Activated T-cell treated with anti-CD3 and anti-CD28 coated beads, Interleukin-2, amount 50 U/mL, for 4 hours (primary cell): Measurements from ENCODE around the gene FPGS. TPM values are rescaled to one million over a fixed set of nuclear protein-coding genes. Genes with fewer than 3 reads are reported as not detected.
"Not testable (repeated sequence)": the region's sequence is repeated elsewhere in the genome, so short reads cannot be mapped to it uniquely, and the experiment has no call there.

Experiments
- ATAC-seq, 2 donors: fragments of 200-7000 bp; cut with Tn5 transposase; one replicate each; pipeline ENCODE4 v1.10.0; 2021
- DNase-seq: peaks from one replicate; pipeline ENCODE4 v3.0.0-alpha.2; 2020
- H3K27me3 Mint-ChIP-seq: one replicate; pipeline ENCODE4 v1.8.0; 2021; ENCODE audit warnings: low read depth, mixed read lengths
- H3K36me3 Mint-ChIP-seq: one replicate; pipeline ENCODE4 v1.8.0; 2022; ENCODE audit warnings: mixed read lengths; ENCODE audit not compliant: insufficient read depth
- H3K4me1 Mint-ChIP-seq: one replicate; pipeline ENCODE4 v1.8.0; 2021; ENCODE audit warnings: low read depth, mixed read lengths
- H3K4me3 Mint-ChIP-seq: one replicate; pipeline ENCODE4 v1.8.0; 2021; ENCODE audit warnings: mild to moderate bottlenecking, moderate library complexity, mixed read lengths
- H3K9me3 Mint-ChIP-seq: one replicate; pipeline ENCODE4 v1.8.0; 2021; ENCODE audit warnings: mixed read lengths
- total RNA-seq, 3 donors: library from RNA; stranded (reverse); gene quantifications; one replicate each; pipeline ENCODE4 v1.2.1, GENCODE V29; 2021

Gene FPGS
- total RNA-seq, 3 donors from 2014 or later: 137 to 149 (median 141) TPM

- Mint-ChIP-seq H3K9me3 (no peaks in the 10 kb centered on the region), H3K4me3 (no peak overlapping the region), H3K27me3 (no peaks in the 10 kb centered on the region), H3K4me1 (no peaks in the 10 kb centered on the region), H3K36me3 (peaks cover 11% of the 10 kb centered on the region)
- ATAC-seq (no peak), DNase-seq (no peak)
Measured at GRCh38 chr9:127818574-127818973, 15.9 kb downstream of the FPGS start.

- Mint-ChIP-seq H3K36me3 (peaks cover 11% of the 10 kb centered on the region), H3K9me3 (no peaks in the 10 kb centered on the region), H3K27me3 (no peaks in the 10 kb centered on the region), H3K4me3 (no peak overlapping the region), H3K4me1 (no peaks in the 10 kb centered on the region)
- ATAC-seq: no peak
- no peak for DNase-seq
Measured at GRCh38 chr9:127822108-127822507, 19.4 kb downstream of the FPGS start.

DNA sequence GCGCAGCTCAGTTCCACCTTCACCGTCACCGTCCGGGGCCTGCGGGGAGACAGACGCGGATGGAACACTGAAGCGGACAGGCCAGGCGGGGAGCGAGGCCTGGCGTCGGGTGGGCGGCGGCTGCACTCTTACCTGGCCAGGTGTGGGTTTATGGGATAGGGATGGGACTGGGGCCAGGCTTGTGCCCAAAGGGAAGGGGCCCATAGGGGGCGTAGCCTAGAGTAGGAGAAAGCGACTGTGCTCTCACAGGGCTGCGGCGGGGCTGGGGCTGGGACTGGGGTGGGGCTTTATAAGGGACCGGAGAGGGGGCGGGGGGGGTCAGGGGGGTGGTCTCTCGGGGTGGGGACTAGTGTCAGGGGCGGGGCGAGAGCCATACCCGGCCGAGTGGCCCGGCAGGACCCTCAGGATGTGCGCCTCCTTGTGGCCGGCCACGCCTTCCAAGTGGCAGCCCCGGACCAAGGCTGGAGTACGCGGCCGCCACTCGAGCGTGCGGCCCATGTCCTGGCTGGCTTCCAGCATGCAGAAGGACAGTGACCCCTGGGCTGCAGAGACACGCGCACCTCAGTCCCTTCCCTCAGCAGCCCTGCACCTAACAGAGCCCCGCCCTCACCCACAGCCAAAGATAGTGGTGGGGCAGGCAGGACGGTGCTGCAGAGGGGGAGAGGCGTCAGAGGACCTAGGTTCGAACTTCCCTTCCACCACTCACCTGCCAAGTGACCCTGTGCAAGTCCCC lies 22.8 kb downstream of the FPGS start:
- Mint-ChIP-seq H3K4me1 (no peaks in the 10 kb centered on the region), H3K4me3 (no peak overlapping the region), H3K27me3 (no peaks in the 10 kb centered on the region), H3K36me3 (peaks cover 2% of the 10 kb centered on the region), H3K9me3 (no peaks in the 10 kb centered on the region)
- DNase-seq (no peak), ATAC-seq (no peak)

DNA sequence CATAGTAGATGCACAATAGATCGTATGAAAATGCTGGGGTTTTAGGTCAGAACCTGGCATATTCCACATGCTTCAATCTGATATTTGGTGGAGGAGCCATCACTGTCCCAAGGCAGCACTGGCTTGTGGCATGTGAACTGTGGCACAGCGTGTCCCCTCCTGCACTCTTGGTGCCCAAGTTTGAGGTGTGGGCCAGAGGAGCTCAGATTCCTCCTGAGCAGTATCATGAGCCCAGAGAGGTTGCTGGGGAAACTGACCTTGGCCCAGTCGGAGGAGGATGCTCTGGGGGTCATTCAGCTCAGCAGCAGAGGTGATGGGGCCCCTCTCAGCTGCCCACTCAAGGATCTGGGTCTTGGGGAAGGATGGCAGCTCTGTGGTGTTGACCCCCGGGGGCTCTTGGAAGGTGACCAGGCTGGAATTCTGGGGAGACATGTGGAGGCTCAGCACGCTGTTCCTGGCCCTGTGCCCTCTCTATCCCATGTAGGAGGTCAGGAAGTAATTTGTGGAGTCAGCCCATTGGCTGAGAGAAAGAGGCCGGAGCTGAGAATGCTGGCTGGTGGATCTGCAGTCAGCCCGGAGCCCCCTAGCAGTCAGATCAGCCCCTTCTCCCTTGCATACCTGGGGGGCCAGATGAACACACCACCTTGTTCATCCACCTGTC lies 23.7 kb downstream of the FPGS start:
- H3K36me3 Mint-ChIP-seq: no peaks in the 10 kb centered on the region
- no peaks in the 10 kb centered on the region for H3K9me3 Mint-ChIP-seq
- peaks cover 2% of the 10 kb centered on the region for H3K4me1 Mint-ChIP-seq
- H3K27me3 Mint-ChIP-seq: no peaks in the 10 kb centered on the region
- no peak overlapping the region for H3K4me3 Mint-ChIP-seq
- DNase-seq (no peak), ATAC-seq (no peak)

GRCh38 chr9:127828262-127829031 lies 25.8 kb downstream of the FPGS start:
- no peaks in the 10 kb centered on the region for H3K9me3 Mint-ChIP-seq
- no peak for ATAC-seq
- no peaks in the 10 kb centered on the region for H3K36me3 Mint-ChIP-seq
- peaks cover 9% of the 10 kb centered on the region for H3K4me1 Mint-ChIP-seq
- no peaks in the 10 kb centered on the region for H3K27me3 Mint-ChIP-seq
- no peak for DNase-seq
- H3K4me3 Mint-ChIP-seq: no peak overlapping the region

- H3K4me3 Mint-ChIP-seq: no peak overlapping the region
- H3K36me3 Mint-ChIP-seq: no peaks in the 10 kb centered on the region
- H3K27me3 Mint-ChIP-seq: no peaks in the 10 kb centered on the region
- DNase-seq: no peak
- no peaks in the 10 kb centered on the region for H3K9me3 Mint-ChIP-seq
- peaks cover 13% of the 10 kb centered on the region for H3K4me1 Mint-ChIP-seq
- ATAC-seq: no peak
Measured at GRCh38 chr9:127829205-127829906, 26.7 kb downstream of the FPGS start.

GRCh38 chr9:127832248-127832647 lies 29.6 kb downstream of the FPGS start:
- H3K36me3 Mint-ChIP-seq: no peaks in the 10 kb centered on the region
- DNase-seq: no peak
- no peaks in the 10 kb centered on the region for H3K9me3 Mint-ChIP-seq

DNA sequence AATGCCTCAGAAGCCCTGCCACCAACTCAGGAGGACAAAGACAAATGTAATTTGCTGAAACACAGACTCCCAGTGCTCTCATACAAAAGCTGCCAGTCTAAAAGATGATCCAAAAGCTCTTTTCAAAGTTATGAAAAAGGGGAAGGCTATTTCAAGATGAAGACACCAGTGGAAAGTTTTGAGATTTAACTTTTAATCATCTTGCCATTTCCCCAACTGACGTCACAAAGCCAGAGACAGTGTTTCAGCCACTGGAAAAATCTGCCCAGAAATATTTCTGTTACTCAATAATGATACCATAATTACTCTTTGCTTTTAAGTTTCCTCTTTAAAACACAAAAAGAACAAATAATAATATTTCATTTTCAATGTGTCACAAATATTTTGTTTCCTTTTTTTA lies 30.9 kb downstream of the FPGS start:
- no peaks in the 10 kb centered on the region for H3K27me3 Mint-ChIP-seq
- peaks cover under 1% of the 10 kb centered on the region for H3K36me3 Mint-ChIP-seq
- peaks cover 13% of the 10 kb centered on the region for H3K4me1 Mint-ChIP-seq
- H3K4me3 Mint-ChIP-seq: no peak overlapping the region
- H3K9me3 Mint-ChIP-seq: no peaks in the 10 kb centered on the region
- no peak for DNase-seq
- no peak for ATAC-seq

More at GRCh38 chr9:127832248-127832647, 29.6 kb downstream of the FPGS start:
- peaks cover 13% of the 10 kb centered on the region for H3K4me1 Mint-ChIP-seq
- ATAC-seq: no peak
- no peak overlapping the region for H3K4me3 Mint-ChIP-seq
- H3K27me3 Mint-ChIP-seq: no peaks in the 10 kb centered on the region

DNA sequence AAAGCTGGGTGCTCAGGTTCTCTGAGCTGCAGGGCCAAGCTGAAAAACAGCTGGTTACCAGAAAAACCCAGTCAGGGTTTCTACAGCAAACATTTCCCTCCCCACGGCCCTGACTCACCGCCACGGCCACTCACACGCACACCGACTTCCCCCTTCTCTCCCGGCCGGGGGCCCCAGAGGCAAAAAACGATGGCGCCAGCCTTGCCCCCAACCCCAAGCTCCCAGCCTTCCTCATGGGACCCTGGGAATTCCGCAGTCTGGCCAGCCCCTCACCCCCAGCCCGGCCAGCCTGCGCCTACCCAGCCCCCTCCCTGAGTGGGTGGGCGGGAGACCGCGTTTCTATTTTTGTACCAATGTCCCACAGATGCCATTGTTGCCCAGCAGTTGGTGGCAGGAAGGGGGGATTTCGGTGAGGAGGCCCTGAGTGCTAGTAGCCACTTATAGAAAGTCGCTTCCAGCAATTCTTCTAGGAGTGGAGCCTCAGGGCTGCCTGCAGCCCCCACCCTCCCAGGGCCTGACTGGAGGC lies 33.4 kb downstream of the FPGS start:
- Mint-ChIP-seq H3K27me3 (no peaks in the 10 kb centered on the region), H3K9me3 (no peaks in the 10 kb centered on the region), H3K36me3 (peaks cover 3% of the 10 kb centered on the region), H3K4me3 (no peak overlapping the region), H3K4me1 (peaks cover 11% of the 10 kb centered on the region)
- DNase-seq: no peak
- peak; percentile 56 to 65 for ATAC-seq

DNA sequence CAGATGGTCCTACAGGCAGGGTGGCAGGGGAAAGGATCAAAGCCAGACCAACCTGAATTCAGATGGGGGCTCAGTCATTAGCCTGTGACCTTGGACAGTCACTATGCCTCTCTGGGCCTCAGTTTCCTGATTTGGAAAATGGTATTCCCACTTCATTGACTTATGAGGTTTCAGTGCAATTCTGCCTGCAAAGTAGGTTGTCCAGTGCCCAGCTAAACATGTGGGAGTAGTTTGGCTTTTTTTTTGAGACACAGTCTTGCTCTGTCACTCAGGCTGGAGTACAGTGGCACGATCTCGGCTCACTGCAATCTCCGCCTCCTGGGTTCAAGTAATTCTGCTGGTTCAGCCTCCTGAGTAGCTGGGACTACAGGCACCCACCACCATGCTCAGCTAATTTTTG lies 33.9 kb downstream of the FPGS start:
- not testable (repeated sequence) for H3K9me3 Mint-ChIP-seq, H3K36me3 Mint-ChIP-seq, ATAC-seq, H3K4me3 Mint-ChIP-seq, H3K27me3 Mint-ChIP-seq, DNase-seq
- peaks cover 11% of the 10 kb centered on the region for H3K4me1 Mint-ChIP-seq

GRCh38 chr9:127837346-127837745 lies 34.7 kb downstream of the FPGS start:
- no peak overlapping the region for H3K4me3 Mint-ChIP-seq

DNA sequence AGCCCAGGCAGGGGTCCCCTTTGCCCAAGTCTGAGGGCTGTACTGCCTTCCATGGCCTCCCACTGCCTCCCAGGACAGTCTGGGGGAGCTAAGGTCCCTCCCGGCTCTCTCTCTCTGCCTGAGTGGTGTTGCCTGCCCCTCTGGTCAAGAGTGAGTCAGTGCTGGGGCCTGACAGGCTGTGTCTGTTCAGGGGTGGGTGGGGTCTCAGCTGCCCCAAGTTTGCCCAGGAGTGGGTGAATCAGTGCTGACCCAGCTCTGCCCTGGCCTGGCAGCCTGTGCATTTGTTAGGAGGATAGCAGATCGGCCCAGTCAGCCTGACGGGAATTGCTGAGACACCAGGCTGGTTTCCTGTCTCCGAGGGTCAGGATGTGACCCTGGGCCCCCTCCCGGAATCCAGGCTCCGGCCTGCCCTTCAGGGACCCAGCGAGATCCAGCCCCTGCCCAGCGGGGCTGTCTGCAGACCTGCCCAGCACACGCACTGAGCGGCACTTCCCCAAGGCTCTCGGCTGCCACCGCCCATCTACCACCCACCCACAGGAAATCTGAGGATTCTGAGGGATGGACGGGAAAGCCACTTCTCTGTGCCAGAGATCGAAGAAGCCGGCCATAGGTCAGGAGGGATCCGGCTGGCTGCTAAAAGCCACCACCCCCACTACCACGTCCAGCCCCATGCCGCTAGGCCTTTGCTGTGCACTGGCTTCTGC lies 35.8 kb downstream of the FPGS start:
- no peaks in the 10 kb centered on the region for H3K27me3 Mint-ChIP-seq
- peaks cover 3% of the 10 kb centered on the region for H3K36me3 Mint-ChIP-seq
- H3K4me1 Mint-ChIP-seq: peaks cover 3% of the 10 kb centered on the region
- H3K4me3 Mint-ChIP-seq: no peak overlapping the region
- no peaks in the 10 kb centered on the region for H3K9me3 Mint-ChIP-seq
- ATAC-seq (no peak), DNase-seq (no peak)

More at GRCh38 chr9:127837346-127837745, 34.7 kb downstream of the FPGS start:
- Mint-ChIP-seq H3K36me3 (peaks cover 3% of the 10 kb centered on the region), H3K4me1 (peaks cover 8% of the 10 kb centered on the region), H3K27me3 (no peaks in the 10 kb centered on the region), H3K9me3 (no peaks in the 10 kb centered on the region)
- DNase-seq: no peak
- no peak for ATAC-seq

DNA sequence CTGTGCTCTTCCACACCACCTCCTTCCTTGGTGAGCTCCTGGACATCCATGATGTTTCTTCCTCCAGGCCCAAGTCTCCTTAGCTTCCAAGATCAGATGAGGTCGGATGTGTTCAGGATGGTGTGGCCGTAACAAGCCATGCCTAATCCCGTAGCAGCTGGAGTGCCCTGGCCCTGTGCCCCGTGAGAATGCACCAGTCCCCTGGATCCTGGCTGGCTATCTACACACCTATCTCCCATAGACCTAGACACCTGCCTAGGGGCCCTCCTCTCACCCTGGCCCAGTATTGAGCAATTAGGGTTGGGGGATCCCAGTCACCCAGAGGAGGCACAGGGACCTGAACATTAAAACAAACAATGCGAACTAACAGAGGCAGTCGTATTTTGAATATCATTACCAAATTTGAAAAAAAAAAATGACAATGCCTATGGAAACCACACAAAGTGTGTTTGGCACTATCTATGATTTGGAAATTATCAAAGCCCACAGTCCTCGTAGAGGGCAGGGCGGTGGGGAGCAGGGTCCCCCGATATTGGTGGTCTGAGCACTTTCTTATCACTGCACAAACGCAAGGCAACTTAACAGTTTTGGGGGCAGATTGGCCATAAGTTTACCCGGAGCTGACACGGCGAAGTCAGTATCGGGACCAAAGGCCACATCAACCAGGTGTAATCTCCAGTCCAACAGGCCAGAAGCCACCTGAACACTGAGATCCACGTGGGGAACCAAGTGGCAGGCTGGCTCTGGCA lies 38.6 kb downstream of the FPGS start:
- no peaks in the 10 kb centered on the region for H3K4me1 Mint-ChIP-seq
- DNase-seq (no peak), ATAC-seq (no peak)
- no peak overlapping the region for H3K4me3 Mint-ChIP-seq
- H3K27me3 Mint-ChIP-seq: no peaks in the 10 kb centered on the region
- peaks cover 3% of the 10 kb centered on the region for H3K36me3 Mint-ChIP-seq
- H3K9me3 Mint-ChIP-seq: no peaks in the 10 kb centered on the region
